Stimulated activated CD8-positive, alpha-beta memory T cell treated with anti-CD3 and anti-CD28 coated beads, Interleukin-2, amount 100 ng/mL, for 1 hour (primary cell): ENCODE measurements around the gene BPIFB3.

Experiments
- DNase-seq, 2 donors: peaks; one replicate each; pipeline ENCODE4 v3.0.0-alpha.2; 2020; ENCODE audit warnings: low read depth in 2 of 2

The BPIFB3 gene

DNA sequence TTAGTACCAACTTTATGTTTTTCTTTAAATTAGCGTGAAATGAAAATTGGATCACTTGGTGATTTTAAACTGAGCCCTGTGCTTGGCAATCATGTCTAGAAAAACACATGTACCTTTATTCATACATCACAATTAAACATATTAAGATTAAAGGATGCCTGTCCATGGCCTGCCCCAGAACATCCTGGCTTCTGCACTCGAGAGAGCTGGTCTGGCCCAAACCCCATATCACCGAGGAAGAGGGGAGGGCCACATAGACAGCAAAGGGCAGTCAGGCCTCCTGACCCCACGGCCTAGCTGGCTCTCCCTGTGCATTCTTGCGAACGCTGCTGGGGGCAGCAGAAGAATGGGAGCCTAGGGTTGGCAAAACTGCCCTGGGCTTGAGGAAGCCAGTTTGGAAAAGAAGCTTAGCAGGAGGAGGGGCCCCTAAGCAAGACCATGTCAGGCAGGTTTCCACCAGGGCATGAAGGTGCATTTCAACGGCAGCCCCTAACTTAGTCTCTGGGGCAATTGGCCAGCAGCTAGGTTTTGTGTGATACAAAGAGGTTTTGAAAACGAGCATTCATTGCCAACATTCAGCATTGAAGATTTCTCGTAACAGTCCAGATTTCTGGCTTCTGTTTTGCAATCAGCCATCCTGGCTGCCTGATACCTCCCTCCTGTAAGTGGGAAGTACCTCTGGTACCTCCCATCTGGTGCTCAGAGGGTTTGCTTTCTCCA lies 8.6 kb downstream of the BPIFB3 start:
- no peak for DNase-seq

DNA sequence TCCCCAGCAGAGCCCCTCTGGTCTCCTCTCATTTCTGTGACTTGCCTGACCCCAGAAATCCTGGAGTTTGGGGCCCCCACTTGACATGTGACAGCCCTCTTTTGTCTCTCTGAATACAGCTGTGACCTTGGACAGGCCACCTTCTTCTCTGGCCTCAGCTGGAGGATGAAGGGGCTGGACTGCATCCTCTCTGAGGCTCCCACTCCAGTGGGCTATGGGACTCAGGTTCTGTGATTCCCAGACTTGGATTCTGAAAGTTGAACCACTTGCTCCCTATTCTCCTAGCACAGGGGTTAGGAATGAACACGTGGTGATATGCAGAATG lies 9.1 kb downstream of the BPIFB3 start:
- no peak for DNase-seq

DNA sequence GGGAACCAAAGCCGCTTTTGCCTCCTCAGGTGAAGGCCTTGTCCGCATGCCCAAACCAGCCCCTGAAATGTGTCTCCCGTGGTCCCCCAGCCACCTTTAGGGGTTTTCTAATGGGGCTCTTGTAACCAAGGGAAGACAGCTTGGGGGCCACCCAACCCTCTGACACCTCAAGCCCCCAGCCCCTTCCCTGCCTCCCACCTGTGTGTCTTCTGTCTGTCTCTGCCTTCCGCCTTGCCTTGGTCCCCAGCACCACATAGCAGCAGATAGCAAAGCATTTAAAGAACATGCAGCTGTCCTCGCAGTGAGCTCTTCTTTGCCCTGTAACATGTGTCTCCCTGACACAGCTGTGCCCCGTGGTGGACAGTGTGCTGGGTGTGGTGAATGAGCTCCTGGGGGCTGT lies 9.6 kb downstream of the BPIFB3 start:
- no peak for DNase-seq

DNA sequence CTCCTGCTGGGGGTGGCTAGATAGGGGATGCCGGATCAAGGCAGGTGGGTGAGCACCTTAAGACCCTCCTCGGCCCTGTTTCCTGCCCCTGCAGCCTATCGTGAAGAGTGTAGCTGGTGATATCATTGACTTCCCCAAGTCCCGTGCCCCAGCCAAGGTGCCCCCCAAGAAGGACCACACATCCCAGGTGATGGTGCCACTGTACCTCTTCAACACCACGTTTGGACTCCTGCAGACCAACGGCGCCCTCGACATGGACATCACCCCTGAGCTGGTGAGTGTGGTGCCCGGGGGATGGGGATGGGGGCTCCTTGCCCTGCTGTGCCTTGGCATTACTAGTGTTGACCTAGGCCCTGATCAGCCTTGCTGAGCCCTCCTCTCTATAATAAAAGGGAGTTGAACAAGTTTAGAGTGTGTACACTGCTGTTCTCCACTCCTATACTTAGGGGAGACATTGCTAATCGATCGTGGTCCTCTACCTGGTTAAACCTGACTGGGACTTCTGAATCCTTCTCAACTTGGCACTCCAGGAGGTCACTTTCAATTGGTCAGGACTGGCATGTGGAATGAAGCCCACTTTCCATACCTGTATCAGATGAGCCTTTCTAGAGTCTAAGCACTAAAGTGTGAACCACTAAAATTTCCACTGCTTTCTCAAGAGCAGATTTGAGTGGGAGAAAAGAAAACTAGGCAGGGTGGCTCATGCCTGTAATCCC lies 11.0 kb downstream of the BPIFB3 start:
- DNase-seq: no peak

DNA sequence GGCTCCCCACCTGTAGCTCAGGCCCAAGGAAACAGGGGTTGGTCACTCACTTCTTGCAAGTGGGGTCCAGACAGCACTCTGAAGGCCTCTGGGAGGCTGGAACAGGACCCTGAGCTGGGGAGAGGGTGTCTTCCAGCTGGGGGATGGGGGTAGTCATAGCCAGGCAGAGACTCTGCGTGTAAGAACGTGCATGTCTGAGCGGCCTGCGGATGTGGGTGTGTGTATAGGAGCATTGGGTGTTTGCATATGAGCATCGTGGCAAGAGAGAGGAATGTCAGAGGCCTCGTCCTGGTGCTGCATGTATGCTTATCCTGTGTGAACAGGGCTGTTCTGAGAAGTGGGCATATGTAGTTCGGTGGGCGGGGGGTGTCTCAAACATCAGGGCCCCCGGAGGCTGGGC lies 12.1 kb downstream of the BPIFB3 start:
- no peak for DNase-seq

DNA sequence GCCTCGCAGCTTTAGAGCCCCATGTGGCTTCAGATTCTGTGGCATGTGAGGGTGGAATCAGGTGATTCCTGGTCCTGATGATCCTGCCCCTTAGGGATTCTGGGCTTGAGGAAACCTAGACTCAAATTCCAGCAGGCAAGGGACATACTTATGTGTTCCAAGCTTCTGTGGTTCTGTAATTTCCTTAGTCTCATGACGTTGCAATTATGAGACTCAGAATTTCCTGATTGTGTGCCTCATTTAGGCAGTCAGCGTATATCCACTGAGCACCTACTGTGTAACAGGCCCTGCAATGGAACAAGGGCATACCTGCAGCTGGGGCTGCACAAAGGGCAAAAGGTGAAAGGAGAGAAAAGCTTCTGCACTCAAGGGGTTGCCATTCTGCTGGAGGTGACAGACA lies 14.1 kb downstream of the BPIFB3 start:
- DNase-seq: no peak

DNA sequence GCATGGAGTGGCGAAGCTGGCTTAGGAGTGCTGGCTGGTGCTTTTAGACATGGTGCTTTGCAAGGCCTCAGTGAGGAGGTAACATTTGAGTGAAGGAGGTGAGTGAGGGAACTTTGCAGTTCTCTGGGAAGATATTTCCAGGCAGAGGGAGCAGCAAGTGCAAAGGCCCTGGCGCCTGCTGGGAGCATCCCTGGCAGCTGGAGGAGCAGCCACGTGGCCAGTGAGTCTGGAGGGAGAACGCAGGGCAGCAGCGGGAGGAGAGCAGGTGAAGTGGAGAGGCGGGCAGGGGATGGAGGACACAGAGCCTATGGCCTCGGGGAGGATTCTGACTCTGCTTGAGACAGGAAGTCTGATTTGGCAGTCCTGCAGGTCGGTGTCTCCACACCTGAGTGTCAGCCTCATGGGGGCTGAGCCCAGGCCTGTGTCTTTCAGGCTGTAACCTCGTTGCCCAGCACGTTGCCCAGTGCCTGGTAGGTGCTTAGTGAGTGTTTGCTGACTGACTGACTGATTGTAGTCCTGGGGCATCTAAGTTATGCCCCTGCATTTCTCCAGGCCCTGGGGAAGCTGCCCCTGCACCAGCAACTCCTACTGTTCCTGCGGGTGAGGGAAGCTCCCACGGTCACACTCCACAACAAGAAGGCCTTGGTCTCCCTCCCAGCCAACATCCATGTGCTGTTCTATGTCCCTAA lies 14.7 kb downstream of the BPIFB3 start:
- no peak for DNase-seq

DNA sequence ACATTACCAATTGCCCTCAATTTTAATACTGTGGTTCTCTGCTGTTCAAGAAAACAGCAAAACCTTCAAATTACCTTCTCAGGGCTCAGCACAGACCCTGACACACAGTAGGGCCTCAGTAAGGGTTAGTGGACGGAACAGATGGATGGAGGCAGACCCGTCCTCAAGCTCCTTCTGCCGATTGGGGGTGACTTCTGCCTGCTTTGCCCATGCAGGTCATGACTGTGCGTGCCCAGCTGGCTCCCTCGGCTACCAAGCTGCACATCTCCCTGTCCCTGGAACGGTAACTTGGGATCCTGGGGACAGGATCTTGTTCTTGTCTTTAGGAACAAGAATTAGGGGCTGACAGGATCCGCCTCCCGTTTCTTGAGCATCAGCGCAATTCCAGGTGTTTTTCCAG lies 16.0 kb downstream of the BPIFB3 start:
- DNase-seq: no peak

DNA sequence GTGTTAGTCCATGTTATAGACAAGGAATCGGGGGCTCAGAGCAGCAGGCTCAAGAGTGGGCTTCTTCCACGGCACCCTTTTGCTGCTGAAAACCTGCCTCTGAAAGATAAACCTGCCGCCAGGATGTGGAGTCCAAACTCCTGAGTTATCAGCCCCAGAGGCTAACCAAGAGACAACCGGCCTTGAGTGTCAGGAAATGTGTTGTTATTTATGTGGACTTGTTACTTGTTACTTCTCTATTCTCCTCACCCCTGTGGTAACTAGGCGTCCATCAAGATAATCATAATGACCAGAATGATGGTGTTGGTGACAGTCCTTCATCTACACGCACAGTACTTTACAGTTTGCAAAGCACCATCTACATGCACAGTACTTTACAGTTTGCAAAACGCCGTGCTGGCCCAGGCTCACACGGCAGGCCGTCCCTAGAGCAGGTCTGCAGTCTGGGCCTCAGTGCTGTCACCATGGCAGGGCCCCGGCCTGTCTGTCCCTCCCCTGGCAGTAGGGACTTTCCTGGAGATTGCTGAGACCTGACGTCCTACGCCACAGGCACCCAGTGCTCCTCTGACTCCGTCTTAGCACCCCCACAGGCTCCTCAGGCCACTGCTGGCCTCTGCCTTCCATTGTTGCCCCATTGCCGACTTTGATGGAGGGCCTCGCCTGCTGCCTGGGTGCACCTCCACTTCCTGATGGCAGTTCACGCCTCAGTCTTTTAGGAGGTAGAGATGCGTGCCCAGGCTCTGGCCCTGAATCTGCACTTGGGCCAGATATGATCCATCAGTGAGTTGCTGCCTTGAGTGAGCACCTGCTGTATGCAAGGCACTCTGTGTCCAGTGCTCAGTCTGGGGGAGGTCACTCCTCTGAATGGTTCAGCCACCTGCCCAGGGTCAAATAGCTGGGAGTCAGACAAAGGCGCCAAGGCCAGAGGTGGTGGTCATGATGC lies 16.7 kb downstream of the BPIFB3 start:
- DNase-seq: no peak

DNA sequence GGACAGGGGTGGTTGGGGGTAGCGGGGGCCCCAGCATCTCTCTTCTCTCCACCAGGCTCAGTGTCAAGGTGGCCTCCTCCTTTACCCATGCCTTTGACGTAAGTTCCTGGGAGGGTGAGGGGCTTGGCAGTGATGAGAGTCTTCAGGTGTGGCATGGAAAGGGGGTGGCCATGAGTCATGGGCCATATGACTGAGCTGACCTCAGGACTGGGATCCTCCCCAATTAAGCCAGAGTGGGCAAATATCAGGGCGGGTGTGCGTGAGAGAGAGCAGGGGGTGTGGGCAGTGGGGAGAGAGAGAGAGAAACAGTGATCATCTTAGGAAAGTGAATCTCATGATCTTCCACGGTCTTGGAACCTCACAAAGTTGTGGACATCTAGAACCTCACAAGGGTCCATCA lies 17.5 kb downstream of the BPIFB3 start:
- no peak for DNase-seq

DNA sequence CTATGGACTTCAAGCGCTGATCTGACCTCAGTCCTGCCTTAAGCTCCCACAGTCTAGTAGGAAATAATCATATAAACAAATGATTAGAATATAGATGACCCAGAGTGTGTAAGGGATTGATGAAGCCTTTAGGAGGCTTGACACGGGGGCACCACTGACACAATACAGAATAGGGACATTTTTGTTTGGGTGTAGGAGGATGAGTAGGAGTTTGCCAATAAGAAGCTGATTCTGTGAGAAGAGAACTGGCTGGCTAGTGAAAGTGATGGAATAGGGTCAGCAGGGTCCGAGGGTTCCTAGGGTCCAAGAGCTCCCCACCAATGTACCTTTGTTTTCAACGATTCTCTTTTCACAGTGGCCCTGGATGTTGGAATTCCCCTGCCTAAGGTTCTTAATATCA lies 18.7 kb downstream of the BPIFB3 start:
- no peak for DNase-seq

DNA sequence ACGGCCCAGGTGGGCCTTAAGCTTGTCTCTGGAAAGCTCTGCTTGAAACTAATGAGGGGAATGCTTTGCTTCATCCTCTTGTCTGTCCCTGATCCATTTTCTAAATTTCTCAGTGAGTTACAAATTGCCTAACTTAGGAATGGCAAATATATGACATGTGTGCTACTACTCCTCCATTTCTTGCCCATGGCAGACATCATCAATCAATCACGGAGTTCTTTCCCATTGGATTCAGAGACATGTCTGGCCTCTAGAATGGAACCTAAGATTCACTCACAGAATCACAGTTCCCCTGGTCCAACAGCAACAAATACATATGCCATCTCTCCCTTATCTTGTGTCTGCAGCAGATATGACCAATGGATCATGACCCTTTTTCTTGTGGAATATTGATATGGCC lies 19.1 kb downstream of the BPIFB3 start:
- no peak for DNase-seq

DNA sequence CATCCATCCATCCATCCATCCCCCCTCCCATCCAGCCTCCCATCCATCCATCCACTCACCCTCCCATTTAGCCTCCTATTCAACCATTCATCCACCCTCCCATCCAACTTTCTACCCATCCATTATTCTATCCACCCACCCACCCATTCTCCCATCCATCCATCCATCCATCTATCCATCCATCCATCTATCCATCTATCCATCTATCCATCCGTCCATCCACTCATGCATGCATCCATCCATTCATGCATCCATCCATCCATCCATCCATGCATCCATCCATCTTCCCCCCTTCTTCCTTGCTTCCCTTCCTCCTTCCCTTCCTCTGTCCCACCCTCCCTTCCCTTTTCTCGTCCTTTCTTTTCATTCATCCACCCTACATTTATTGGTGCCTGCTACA lies 21.0 kb downstream of the BPIFB3 start:
- no peak for DNase-seq

DNA sequence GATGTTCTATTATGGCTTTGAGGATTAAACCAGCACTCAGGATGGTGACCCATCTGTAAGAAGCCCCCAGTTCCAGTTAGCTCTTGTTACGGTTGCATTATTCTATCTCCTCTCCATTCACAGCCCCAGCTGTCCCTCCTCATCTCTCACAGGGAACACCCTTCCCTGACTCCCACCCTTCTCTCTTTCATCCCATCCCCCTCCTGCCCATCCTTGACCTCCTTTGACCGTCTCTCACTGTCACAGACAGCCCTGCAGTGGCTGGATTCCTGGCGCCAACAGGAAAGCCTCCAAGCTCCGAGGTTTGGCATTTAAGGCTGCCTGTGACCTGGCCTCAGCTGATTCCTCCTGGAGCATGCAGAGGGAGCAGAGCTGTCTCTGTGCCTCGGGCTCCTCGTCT lies 21.6 kb downstream of the BPIFB3 start:
- no peak for DNase-seq

DNA sequence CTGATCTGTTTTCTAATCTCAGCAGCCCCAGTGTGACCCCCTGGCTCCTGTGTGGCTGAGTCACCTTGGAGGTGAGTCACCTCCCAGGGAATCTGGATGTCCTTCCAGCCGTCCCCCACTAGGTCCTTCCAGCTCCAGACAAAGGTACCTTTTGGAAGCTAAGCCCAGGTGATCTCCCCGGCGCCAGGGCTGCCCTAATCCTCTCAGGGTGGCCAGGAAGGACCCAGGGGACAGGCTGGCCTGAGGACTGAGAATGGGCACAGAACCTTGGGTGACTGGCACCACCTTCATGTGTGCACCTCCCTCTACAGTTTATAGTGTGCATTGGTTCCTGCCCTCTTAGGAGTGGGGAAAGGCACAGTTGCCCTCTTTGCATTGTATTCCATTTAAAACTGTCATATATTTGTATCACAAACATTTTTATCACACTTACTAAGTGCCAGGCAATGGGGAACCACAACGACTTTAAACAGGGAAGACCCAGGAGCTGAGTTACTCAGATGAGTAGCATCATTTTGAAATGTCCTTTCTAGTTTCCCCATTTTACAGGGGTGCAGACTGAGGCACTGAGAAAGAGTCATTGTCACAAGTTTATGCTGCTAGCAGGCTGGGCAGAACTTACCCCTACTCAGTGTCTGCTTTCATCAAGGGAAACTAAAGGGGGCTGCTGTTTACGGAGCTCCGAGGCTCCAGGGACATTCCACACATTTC lies 23.1 kb downstream of the BPIFB3 start:
- no peak for DNase-seq

DNA sequence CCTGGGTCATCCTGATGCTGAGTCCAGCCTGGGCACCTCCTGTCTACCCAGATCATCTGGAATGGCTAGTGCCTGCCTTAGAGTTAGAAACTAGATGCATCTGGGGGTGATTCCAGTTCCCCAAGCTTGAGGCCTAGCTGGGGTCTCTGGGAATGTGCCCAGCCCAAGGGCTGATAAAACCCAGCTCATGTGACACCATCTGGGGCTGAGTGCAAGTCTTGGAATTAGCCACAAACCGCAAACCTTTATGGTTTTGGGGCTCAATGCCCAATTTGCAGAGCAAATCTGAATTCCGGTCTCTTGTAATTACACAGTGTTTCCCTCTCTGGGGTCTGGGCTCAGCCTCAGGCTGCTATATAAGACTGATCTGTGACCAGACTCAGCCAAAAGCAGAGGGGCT lies 25.6 kb downstream of the BPIFB3 start, which contains the start of gene BPIFB4:
Gene BPIFB4 (plus strand): TSS at position 385 of the 400 bp plus-strand sequence. CDS start 1,884 bp downstream, outside the sequence.
- no peak for DNase-seq

DNA sequence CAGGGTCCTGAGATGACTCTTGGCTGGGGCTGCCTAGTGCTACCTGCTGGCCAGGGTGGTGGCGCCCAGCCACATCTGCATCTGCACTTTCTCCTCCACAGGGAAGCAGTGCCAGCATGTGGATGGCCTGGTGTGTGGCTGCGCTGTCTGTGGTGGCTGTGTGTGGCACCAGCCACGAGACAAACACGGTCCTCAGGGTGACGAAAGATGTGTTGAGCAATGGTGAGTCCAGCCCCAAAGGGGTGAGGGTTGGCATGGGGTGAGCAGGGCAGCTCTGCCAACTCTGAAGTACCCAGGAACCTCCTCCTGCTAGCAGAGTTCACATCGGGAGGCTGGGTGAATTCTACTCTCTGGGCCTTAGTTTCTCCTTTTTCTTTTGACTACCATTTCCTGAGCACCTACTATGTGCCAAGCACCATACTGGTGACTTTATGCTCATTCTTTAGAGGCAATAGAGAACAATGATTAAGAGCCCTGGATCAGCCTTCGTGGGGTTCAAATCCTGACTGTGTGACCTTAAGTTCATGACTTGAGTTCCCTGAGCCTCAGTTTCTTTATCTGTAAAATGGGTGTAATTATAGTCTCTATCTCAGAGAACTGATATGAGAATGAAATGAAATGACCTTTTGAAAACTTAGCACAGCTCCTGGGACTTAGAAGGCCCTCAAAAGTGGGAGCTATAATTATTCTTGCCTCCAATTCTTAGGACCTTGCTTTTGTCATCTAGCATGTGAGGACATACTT lies 27.9 kb downstream of the BPIFB3 start:
- no peak for DNase-seq

DNA sequence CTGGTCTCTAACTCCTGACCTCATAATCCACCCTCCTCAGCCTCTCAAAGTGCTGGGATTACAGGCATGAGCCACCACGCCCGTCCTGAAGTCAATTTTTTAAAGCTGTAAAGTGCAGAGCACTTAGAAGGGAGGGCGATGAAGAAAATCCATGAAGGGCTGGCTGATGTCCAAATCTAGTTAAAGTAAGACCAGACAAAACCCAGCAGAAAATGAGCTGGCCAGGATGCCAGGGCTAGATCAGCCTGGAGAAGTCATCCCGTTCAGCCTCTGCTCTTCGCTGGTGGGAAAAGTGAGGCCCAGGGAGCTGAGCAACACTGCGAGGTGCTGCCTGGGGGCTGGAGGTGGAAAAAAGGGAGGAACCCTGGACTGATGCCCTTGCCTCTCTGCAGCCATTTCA lies 28.8 kb downstream of the BPIFB3 start:
- DNase-seq: no peak

DNA sequence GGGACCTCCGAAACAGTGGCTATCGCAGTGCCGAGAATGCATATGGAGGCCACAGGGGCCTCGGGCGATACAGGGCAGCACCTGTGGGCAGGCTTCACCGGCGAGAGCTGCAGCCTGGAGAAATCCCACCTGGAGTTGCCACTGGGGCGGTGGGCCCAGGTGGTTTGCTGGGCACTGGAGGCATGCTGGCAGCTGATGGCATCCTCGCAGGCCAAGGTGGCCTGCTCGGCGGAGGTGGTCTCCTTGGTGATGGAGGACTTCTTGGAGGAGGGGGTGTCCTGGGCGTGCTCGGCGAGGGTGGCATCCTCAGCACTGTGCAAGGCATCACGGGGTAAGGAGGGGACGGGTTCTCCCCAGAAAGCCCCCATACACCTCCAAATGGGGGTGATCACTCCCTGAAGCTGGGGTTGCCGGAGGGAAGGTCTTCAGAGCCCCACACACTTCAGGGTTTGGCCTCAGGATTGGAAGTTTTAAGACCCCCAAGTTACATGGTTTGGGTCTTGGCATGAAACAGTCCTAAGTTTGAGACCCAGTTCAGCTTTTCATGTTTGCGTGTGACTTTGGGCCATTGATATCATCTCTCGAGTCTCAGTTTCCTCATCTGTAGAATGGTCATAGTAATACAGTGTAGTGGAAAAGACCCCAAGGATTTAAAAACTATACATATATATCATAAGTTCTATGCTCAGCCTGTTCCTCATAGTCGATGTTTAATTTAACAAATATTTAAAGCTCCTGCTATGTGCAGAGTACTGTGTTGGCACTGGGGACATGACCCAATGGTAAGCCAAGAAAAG lies 30.0 kb downstream of the BPIFB3 start:
- no peak for DNase-seq

DNA sequence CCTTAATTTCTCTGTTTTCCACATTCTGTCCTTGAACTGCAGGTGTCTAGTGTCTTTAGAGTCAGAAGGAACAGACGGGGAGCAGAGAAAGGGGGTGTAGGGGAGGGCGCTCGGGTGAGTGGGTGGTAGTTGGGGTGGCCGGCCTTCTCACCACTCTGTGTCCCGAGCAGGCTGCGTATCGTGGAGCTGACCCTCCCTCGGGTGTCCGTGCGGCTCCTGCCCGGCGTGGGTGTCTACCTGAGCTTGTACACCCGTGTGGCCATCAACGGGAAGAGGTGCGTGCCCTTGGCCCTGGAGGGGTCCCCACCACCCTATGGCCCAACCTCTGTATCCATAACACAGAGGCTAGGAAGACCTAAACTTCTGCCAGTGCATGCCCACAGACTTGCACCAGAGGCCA lies 31.0 kb downstream of the BPIFB3 start:
- DNase-seq: no peak
